ENCODE results near the gene NWD2.
"Not testable (repeated sequence)": the region's sequence is repeated elsewhere in the genome, so short reads cannot be mapped to it uniquely, and the experiment has no call there.

The NWD2 gene

GRCh38 chr4:37244583-37245390 is at the start of gene NWD2:
Gene NWD2, plus strand, starts transcription at chr4:37244743. Its CDS starts 325 bp downstream, at chr4:37245068.
- Histone ChIP-seq H3K9ac (ENCODE audit: low read length) (no peak within 1 kb of the TSS), H3K9me3 (ENCODE audit: low read length) (no peaks in the 10 kb centered on the region), H3K27ac (ENCODE audit: low read depth, low read length) (no peak within 1 kb of the TSS)

GRCh38 chr4:37197899-37198298 is 46.6 kb upstream of the NWD2 start:
- H3K27me3 ChIP-seq (ENCODE audit: control insufficient read depth in 1 of 2, insufficient read depth in 2 of 2, low read length in 2 of 2): no peaks in the 10 kb centered on the region
- no peaks in the 10 kb centered on the region for H3K9me3 ChIP-seq (ENCODE audit: low read length)
- no peak overlapping the region for H3K4me3 ChIP-seq (ENCODE audit: low read depth in 1 of 2, low read length in 2 of 2)
- H3K36me3 ChIP-seq (ENCODE audit: insufficient read depth, low read length): no peaks in the 10 kb centered on the region
- no peak overlapping the region for H3K9ac ChIP-seq (ENCODE audit: low read length)
- no peak overlapping the region for H3K27ac ChIP-seq (ENCODE audit: low read depth, low read length)
- no peaks in the 10 kb centered on the region for H3K4me1 ChIP-seq (ENCODE audit: insufficient read depth, low read length)

More at GRCh38 chr4:37244583-37245390, at the start of gene NWD2:
- Histone ChIP-seq H3K4me1 (ENCODE audit: insufficient read depth, low read length) (no peaks in the 10 kb centered on the region), H3K27me3 (ENCODE audit: control insufficient read depth in 1 of 2, insufficient read depth in 2 of 2, low read length in 2 of 2) (peaks cover 0 to 27% of the 10 kb centered on the region in 2 donors), H3K36me3 (ENCODE audit: insufficient read depth, low read length) (no peaks in the 10 kb centered on the region), H3K4me3 (ENCODE audit: low read depth in 1 of 2, low read length in 2 of 2) (no peak within 1 kb of the TSS)

- not testable (repeated sequence) for H3K4me3 ChIP-seq (ENCODE audit: low read depth in 1 of 2, low read length in 2 of 2); H3K9ac ChIP-seq (ENCODE audit: low read length); H3K36me3 ChIP-seq (ENCODE audit: insufficient read depth, low read length); H3K4me1 ChIP-seq (ENCODE audit: insufficient read depth, low read length); H3K9me3 ChIP-seq (ENCODE audit: low read length); H3K27ac ChIP-seq (ENCODE audit: low read depth, low read length); H3K27me3 ChIP-seq (ENCODE audit: control insufficient read depth in 1 of 2, insufficient read depth in 2 of 2, low read length in 2 of 2)
These were observed 39.8 kb upstream of the NWD2 start for GRCh38 chr4:37204740-37205139.

GRCh38 chr4:37216209-37216608 is 28.3 kb upstream of the NWD2 start:
- Histone ChIP-seq H3K27ac (ENCODE audit: low read depth, low read length) (no peak overlapping the region), H3K9ac (ENCODE audit: low read length) (no peak overlapping the region), H3K4me1 (ENCODE audit: insufficient read depth, low read length) (peaks cover 10% of the 10 kb centered on the region), H3K4me3 (ENCODE audit: low read depth in 1 of 2, low read length in 2 of 2) (no peak overlapping the region), H3K9me3 (ENCODE audit: low read length) (no peaks in the 10 kb centered on the region), H3K36me3 (ENCODE audit: insufficient read depth, low read length) (no peaks in the 10 kb centered on the region), H3K27me3 (ENCODE audit: control insufficient read depth in 1 of 2, insufficient read depth in 2 of 2, low read length in 2 of 2) (no peaks in the 10 kb centered on the region)

- Histone ChIP-seq H3K9me3 (ENCODE audit: low read length) (no peaks in the 10 kb centered on the region), H3K4me1 (ENCODE audit: insufficient read depth, low read length) (peaks cover 10% of the 10 kb centered on the region), H3K9ac (ENCODE audit: low read length) (no peak overlapping the region), H3K27me3 (ENCODE audit: control insufficient read depth in 1 of 2, insufficient read depth in 2 of 2, low read length in 2 of 2) (no peaks in the 10 kb centered on the region), H3K36me3 (ENCODE audit: insufficient read depth, low read length) (no peaks in the 10 kb centered on the region), H3K4me3 (ENCODE audit: low read depth in 1 of 2, low read length in 2 of 2) (no peak overlapping the region), H3K27ac (ENCODE audit: low read depth, low read length) (no peak overlapping the region)
These were observed 25.3 kb upstream of the NWD2 start for GRCh38 chr4:37219242-37219641.

GRCh38 chr4:37219990-37220389 is 24.6 kb upstream of the NWD2 start:
- Histone ChIP-seq H3K4me3 (ENCODE audit: low read depth in 1 of 2, low read length in 2 of 2) (no peak overlapping the region), H3K36me3 (ENCODE audit: insufficient read depth, low read length) (no peaks in the 10 kb centered on the region), H3K27me3 (ENCODE audit: control insufficient read depth in 1 of 2, insufficient read depth in 2 of 2, low read length in 2 of 2) (no peaks in the 10 kb centered on the region), H3K4me1 (ENCODE audit: insufficient read depth, low read length) (peaks cover 10% of the 10 kb centered on the region), H3K9me3 (ENCODE audit: low read length) (no peaks in the 10 kb centered on the region), H3K9ac (ENCODE audit: low read length) (no peak overlapping the region), H3K27ac (ENCODE audit: low read depth, low read length) (no peak overlapping the region)

- Histone ChIP-seq H3K36me3 (ENCODE audit: insufficient read depth, low read length) (no peaks in the 10 kb centered on the region), H3K27me3 (ENCODE audit: control insufficient read depth in 1 of 2, insufficient read depth in 2 of 2, low read length in 2 of 2) (no peaks in the 10 kb centered on the region), H3K4me3 (ENCODE audit: low read depth in 1 of 2, low read length in 2 of 2) (no peak overlapping the region), H3K9ac (ENCODE audit: low read length) (no peak overlapping the region), H3K4me1 (ENCODE audit: insufficient read depth, low read length) (peaks cover 10% of the 10 kb centered on the region), H3K27ac (ENCODE audit: low read depth, low read length) (no peak overlapping the region), H3K9me3 (ENCODE audit: low read length) (no peaks in the 10 kb centered on the region)
These were observed 23.9 kb upstream of the NWD2 start for GRCh38 chr4:37220685-37221084.

- Histone ChIP-seq H3K4me1 (ENCODE audit: insufficient read depth, low read length) (peaks cover 10% of the 10 kb centered on the region), H3K36me3 (ENCODE audit: insufficient read depth, low read length) (no peaks in the 10 kb centered on the region), H3K4me3 (ENCODE audit: low read depth in 1 of 2, low read length in 2 of 2) (no peak overlapping the region), H3K9me3 (ENCODE audit: low read length) (no peaks in the 10 kb centered on the region), H3K27ac (ENCODE audit: low read depth, low read length) (no peak overlapping the region), H3K9ac (ENCODE audit: low read length) (no peak overlapping the region), H3K27me3 (ENCODE audit: control insufficient read depth in 1 of 2, insufficient read depth in 2 of 2, low read length in 2 of 2) (no peaks in the 10 kb centered on the region)
These were observed 20.8 kb upstream of the NWD2 start for GRCh38 chr4:37223732-37224131.

GRCh38 chr4:37224854-37225253 is 19.7 kb upstream of the NWD2 start:
- no peak overlapping the region for H3K9ac ChIP-seq (ENCODE audit: low read length)
- no peaks in the 10 kb centered on the region for H3K9me3 ChIP-seq (ENCODE audit: low read length)
- no peaks in the 10 kb centered on the region for H3K36me3 ChIP-seq (ENCODE audit: insufficient read depth, low read length)
- no peak overlapping the region for H3K27ac ChIP-seq (ENCODE audit: low read depth, low read length)
- H3K27me3 ChIP-seq (ENCODE audit: control insufficient read depth in 1 of 2, insufficient read depth in 2 of 2, low read length in 2 of 2): no peaks in the 10 kb centered on the region
- no peak overlapping the region for H3K4me3 ChIP-seq (ENCODE audit: low read depth in 1 of 2, low read length in 2 of 2)
- peaks cover 2% of the 10 kb centered on the region for H3K4me1 ChIP-seq (ENCODE audit: insufficient read depth, low read length)

GRCh38 chr4:37225778-37226177 is 18.8 kb upstream of the NWD2 start:
- no peak overlapping the region for H3K4me3 ChIP-seq (ENCODE audit: low read depth in 1 of 2, low read length in 2 of 2)
- no peak overlapping the region for H3K9ac ChIP-seq (ENCODE audit: low read length)
- H3K27ac ChIP-seq (ENCODE audit: low read depth, low read length): no peak overlapping the region
- no peaks in the 10 kb centered on the region for H3K9me3 ChIP-seq (ENCODE audit: low read length)
- no peaks in the 10 kb centered on the region for H3K27me3 ChIP-seq (ENCODE audit: control insufficient read depth in 1 of 2, insufficient read depth in 2 of 2, low read length in 2 of 2)
- no peaks in the 10 kb centered on the region for H3K36me3 ChIP-seq (ENCODE audit: insufficient read depth, low read length)
- no peaks in the 10 kb centered on the region for H3K4me1 ChIP-seq (ENCODE audit: insufficient read depth, low read length)

- no peaks in the 10 kb centered on the region for H3K9me3 ChIP-seq (ENCODE audit: low read length)
- no peaks in the 10 kb centered on the region for H3K27me3 ChIP-seq (ENCODE audit: control insufficient read depth in 1 of 2, insufficient read depth in 2 of 2, low read length in 2 of 2)
- H3K9ac ChIP-seq (ENCODE audit: low read length): no peak overlapping the region
- no peak overlapping the region for H3K27ac ChIP-seq (ENCODE audit: low read depth, low read length)
- H3K4me1 ChIP-seq (ENCODE audit: insufficient read depth, low read length): no peaks in the 10 kb centered on the region
- no peaks in the 10 kb centered on the region for H3K36me3 ChIP-seq (ENCODE audit: insufficient read depth, low read length)
- H3K4me3 ChIP-seq (ENCODE audit: low read depth in 1 of 2, low read length in 2 of 2): no peak overlapping the region
These were observed 12.2 kb upstream of the NWD2 start for GRCh38 chr4:37232315-37232714.

- Histone ChIP-seq H3K27me3 (ENCODE audit: control insufficient read depth in 1 of 2, insufficient read depth in 2 of 2, low read length in 2 of 2) (no peaks in the 10 kb centered on the region), H3K36me3 (ENCODE audit: insufficient read depth, low read length) (no peaks in the 10 kb centered on the region), H3K4me3 (ENCODE audit: low read depth in 1 of 2, low read length in 2 of 2) (no peak overlapping the region), H3K27ac (ENCODE audit: low read depth, low read length) (no peak overlapping the region), H3K4me1 (ENCODE audit: insufficient read depth, low read length) (no peaks in the 10 kb centered on the region), H3K9ac (ENCODE audit: low read length) (no peak overlapping the region), H3K9me3 (ENCODE audit: low read length) (no peaks in the 10 kb centered on the region)
These were observed 8.4 kb upstream of the NWD2 start for GRCh38 chr4:37236165-37236564.
